Nephron progenitor cell (in vitro differentiated cells): Measurements from ENCODE around the gene FANCB.

Experiments used
- DNase-seq: peaks from one replicate; pipeline ENCODE4 v3.0.0; 2021
- H3K27ac Mint-ChIP-seq: 2 replicates; pipeline ENCODE4 v1.8.0; 2021; ENCODE audit warnings: mild to moderate bottlenecking, moderate library complexity, mixed read lengths
- H3K27me3 Mint-ChIP-seq: 2 replicates; pipeline ENCODE4 v1.8.0; 2021; ENCODE audit warnings: mild to moderate bottlenecking, low read depth, mixed read lengths; ENCODE audit not compliant: poor library complexity
- H3K36me3 Mint-ChIP-seq: 2 replicates; pipeline ENCODE4 v1.8.0; 2021; ENCODE audit warnings: low read depth, mixed read lengths
- H3K4me1 Mint-ChIP-seq: 2 replicates; pipeline ENCODE4 v1.8.0; 2021; ENCODE audit warnings: mixed read lengths
- H3K4me3 Mint-ChIP-seq: 2 replicates; pipeline ENCODE4 v1.8.0; 2021; ENCODE audit warnings: mild to moderate bottlenecking, moderate library complexity, mixed read lengths
- H3K9me3 Mint-ChIP-seq: 2 replicates; pipeline ENCODE4 v1.8.0; 2021; ENCODE audit warnings: mild to moderate bottlenecking, moderate library complexity, mixed read lengths
- TF ChIP-seq, protein P1 (sequence below): fragments of 200-600 bp; sonication (generic); IDR thresholded peaks from 2 replicates; pipeline ENCODE4 v1.5.0; 2021; ENCODE audit warnings: antibody characterized with exemption

Gene FANCB

DNA sequence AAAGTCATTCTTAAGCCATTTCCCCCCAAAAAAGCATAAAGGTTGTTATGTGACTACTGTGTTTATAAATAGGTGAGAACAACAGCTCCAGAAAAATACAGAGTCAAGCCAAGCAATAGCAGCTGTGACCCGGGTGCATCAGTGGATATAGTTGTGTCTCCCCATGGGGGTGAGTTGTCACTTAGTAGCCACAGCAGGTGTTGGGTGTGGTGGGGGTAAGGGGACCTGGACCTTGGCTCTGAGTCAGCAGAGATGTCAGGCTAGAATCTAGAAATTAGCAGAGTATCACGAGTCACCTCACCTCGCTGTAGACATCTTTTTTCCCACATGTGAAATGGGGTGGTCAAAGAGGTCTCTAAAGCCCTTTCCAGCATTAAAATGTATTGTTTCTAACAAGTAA lies 42.7 kb upstream of the FANCB start:
- no peak overlapping the region for H3K4me3 Mint-ChIP-seq
- H3K27ac Mint-ChIP-seq: no peak overlapping the region
- peaks cover 17% of the 10 kb centered on the region for H3K36me3 Mint-ChIP-seq
- DNase-seq: no peak
- no peaks in the 10 kb centered on the region for H3K27me3 Mint-ChIP-seq
- no peaks in the 10 kb centered on the region for H3K4me1 Mint-ChIP-seq
- H3K9me3 Mint-ChIP-seq: peaks cover 14% of the 10 kb centered on the region
- TF ChIP-seq, protein P1, sequence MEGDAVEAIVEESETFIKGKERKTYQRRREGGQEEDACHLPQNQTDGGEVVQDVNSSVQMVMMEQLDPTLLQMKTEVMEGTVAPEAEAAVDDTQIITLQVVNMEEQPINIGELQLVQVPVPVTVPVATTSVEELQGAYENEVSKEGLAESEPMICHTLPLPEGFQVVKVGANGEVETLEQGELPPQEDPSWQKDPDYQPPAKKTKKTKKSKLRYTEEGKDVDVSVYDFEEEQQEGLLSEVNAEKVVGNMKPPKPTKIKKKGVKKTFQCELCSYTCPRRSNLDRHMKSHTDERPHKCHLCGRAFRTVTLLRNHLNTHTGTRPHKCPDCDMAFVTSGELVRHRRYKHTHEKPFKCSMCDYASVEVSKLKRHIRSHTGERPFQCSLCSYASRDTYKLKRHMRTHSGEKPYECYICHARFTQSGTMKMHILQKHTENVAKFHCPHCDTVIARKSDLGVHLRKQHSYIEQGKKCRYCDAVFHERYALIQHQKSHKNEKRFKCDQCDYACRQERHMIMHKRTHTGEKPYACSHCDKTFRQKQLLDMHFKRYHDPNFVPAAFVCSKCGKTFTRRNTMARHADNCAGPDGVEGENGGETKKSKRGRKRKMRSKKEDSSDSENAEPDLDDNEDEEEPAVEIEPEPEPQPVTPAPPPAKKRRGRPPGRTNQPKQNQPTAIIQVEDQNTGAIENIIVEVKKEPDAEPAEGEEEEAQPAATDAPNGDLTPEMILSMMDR: no peak

GRCh38 chrX:14913241-14913640 lies 40.4 kb upstream of the FANCB start:
- Mint-ChIP-seq H3K4me1 (no peaks in the 10 kb centered on the region), H3K4me3 (no peak overlapping the region), H3K36me3 (peaks cover 16% of the 10 kb centered on the region), H3K27me3 (no peaks in the 10 kb centered on the region), H3K9me3 (peaks cover 18% of the 10 kb centered on the region), H3K27ac (no peak overlapping the region)
- TF ChIP-seq, protein P1: no peak
- DNase-seq: no peak

DNA sequence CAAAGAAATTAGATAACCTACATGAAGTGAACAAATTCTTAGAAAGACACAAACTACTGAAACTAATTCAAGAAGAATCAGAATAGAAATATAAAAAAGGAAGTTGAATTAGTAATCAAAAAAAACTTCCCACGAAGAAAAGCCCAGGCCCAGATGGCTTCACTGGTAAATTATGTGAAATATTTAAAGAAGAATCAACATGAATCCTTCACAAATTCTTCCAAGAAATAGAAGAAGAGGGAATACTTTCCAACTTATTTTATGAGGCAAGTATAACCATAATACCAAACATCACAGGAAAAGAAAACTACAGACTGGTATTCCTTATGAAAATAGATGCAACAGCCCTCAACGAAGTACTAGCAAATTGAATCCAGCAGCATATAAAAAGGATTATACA lies 31.0 kb upstream of the FANCB start:
- no peak for DNase-seq
- TF ChIP-seq, protein P1: no peak
- Mint-ChIP-seq H3K4me3 (no peak overlapping the region), H3K27ac (no peak overlapping the region), H3K27me3 (no peaks in the 10 kb centered on the region), H3K9me3 (peaks cover 35% of the 10 kb centered on the region), H3K36me3 (peaks cover 23% of the 10 kb centered on the region), H3K4me1 (no peaks in the 10 kb centered on the region)

- no peak overlapping the region for H3K4me3 Mint-ChIP-seq
- TF ChIP-seq, protein P1: no peak
- no peaks in the 10 kb centered on the region for H3K4me1 Mint-ChIP-seq
- H3K9me3 Mint-ChIP-seq: peaks cover 33% of the 10 kb centered on the region
- H3K27ac Mint-ChIP-seq: no peak overlapping the region
- no peaks in the 10 kb centered on the region for H3K27me3 Mint-ChIP-seq
- peaks cover 23% of the 10 kb centered on the region for H3K36me3 Mint-ChIP-seq
- DNase-seq: no peak
Observed at GRCh38 chrX:14902537-14902936, 29.7 kb upstream of the FANCB start.

GRCh38 chrX:14899607-14900006 lies 26.7 kb upstream of the FANCB start:
- H3K36me3 Mint-ChIP-seq: peaks cover 20% of the 10 kb centered on the region
- no peak overlapping the region for H3K4me3 Mint-ChIP-seq
- H3K9me3 Mint-ChIP-seq: peaks cover 26% of the 10 kb centered on the region
- TF ChIP-seq, protein P1: no peak
- DNase-seq: no peak
- H3K27ac Mint-ChIP-seq: no peak overlapping the region
- H3K4me1 Mint-ChIP-seq: peaks cover 6% of the 10 kb centered on the region
- H3K27me3 Mint-ChIP-seq: peaks cover 3% of the 10 kb centered on the region

- no peak overlapping the region for H3K4me3 Mint-ChIP-seq
Observed at GRCh38 chrX:14897042-14897441, 24.2 kb upstream of the FANCB start.

More at GRCh38 chrX:14897042-14897441, 24.2 kb upstream of the FANCB start:
- no peak for DNase-seq
- H3K27ac Mint-ChIP-seq: no peak overlapping the region
- peaks cover 3% of the 10 kb centered on the region for H3K27me3 Mint-ChIP-seq
- peaks cover 14% of the 10 kb centered on the region for H3K36me3 Mint-ChIP-seq
- TF ChIP-seq, protein P1: no peak
- peaks cover 16% of the 10 kb centered on the region for H3K9me3 Mint-ChIP-seq
- peaks cover 10% of the 10 kb centered on the region for H3K4me1 Mint-ChIP-seq
